Erythroblast (primary cell): ENCODE measurements around the gene GDAP2.

ENCODE experiments used
- GATA1 ChIP-seq: IDR thresholded peaks from 2 replicates; pipeline ENCODE4 v1.6.1; 2011; ENCODE audit warnings: low read depth, mild to moderate bottlenecking, control low read depth, low read length, moderate library complexity
- POLR2A ChIP-seq: IDR thresholded peaks from 2 replicates; pipeline ENCODE4 v1.6.1; 2011; ENCODE audit warnings: mild to moderate bottlenecking, low read length

- TF ChIP-seq GATA1 (no peak), POLR2A (no peak)
Observed at GRCh38 chr1:117819301-117819700, 110.1 kb downstream of the GDAP2 start.
